Stimulated activated CD4-positive, alpha-beta T cell treated with anti-CD3 and anti-CD28 coated beads, Interleukin-12 subunit alpha, Interleukin-12 subunit beta, amount 100 ng/mL, for 4 hours (primary cell): ENCODE data around the gene TNPO3.

ENCODE experiments used
- DNase-seq: peaks from one replicate; pipeline ENCODE4 v3.0.0-alpha.2; 2020

The TNPO3 gene

GRCh38 chr7:128904381-128905197 lies 150.3 kb downstream of the TNPO3 start:
- no peak for DNase-seq
